Hippocampal formation (tissue), 2 donors: ENCODE measurements around the gene PKMYT1.
A peak's percentile ranks its signal among the peaks of the same experiment; 100 is the strongest.

ENCODE experiments used
- DNase-seq, 2 donors: peaks; one replicate each; lab custom pipeline; 2025; lab: John Stamatoyannopoulos, UW

PKMYT1 gene

DNA sequence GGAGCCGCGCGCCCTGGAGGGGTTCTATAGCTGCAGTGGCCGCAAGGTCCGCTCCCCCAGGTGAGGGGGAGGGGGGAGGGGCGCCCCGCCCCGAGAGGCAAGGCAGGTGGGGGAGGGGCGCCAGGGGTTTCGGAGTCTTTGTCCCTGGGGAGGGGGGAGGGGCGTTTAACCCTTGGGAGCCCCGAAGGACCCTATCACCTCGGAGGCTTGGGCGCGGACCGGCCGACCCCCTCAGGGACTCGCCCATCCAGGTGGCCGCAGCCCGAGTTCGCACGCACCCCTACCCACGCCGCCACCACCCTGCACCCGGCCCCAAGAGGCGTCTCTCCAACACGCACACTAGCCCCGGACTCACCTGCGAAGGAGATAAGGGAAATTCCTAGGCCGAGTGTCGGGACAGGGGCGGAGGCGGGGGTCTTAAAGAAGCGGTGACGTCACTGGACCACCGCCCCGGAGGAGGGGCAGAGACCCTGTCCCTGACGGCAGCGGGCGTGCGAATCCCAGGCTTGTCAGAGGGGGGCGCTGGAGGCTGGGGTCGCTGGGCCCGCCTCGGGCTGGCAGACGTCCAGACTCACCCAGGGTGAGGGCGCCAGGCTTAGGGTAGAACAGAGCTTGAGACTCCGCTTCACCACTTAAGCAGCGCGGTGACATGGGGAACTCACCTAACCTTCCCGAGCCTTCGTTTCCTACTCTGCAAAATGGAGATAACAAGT is 37.7 kb upstream of the PKMYT1 start, which contains the start of gene CLDN6:
CLDN6 (minus strand) TSS at position 390 of the 713 bp plus-strand sequence. CDS start 2,162 bp downstream, outside the sequence.
- DNase-seq, result no peak

DNA sequence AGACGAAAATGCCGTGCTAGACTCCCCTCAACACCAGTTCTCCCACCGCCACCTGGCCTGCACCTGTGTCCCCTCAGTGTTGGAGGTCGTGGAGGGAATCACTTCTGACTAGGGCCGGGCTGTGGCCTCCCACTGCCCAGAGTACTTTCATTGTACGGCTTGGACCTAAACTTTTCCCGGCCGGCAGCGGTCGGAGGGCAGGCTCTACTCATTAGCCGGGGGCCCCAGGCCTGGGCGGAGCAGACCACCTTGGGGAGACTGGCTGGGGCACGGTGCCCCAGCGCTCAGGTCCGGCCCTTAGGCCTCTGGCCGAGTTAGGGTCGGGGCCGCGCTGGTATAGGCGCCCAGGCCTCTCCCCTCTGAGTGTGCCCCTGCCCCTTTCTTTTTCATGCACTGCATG is 37.1 kb upstream of the PKMYT1 start:
- no peak for DNase-seq

DNA sequence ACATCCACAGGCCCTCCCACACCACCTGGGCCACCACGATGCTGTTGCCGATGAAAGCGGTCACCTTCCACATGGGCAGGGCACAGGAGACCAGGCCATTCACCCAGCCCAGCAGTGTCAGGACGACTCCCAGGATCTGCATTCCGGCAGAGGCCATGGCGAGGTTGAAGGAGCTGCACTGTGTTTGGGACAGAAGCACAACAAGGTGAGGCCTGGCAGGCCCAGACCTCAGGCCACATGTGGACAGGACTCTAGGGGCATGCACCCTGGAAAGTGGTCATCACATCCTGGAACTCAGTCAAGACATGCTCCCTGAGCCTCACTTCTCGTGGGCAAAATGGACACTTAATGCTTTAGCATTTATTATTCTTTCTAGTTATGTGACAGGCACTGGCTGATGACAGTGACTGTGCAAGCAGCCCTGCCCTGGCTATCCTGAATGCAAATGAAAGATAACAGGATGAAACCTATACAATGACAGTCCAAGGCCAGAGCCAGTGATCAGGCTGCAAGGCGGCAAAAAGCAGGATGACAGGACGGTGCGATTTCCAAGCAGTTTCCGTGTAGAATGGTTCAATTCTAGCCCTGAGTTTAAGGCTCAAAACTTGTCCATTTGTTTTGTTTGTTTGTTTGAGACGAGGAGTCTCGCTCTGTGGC is 35.7 kb upstream of the PKMYT1 start:
- no peak for DNase-seq

DNA sequence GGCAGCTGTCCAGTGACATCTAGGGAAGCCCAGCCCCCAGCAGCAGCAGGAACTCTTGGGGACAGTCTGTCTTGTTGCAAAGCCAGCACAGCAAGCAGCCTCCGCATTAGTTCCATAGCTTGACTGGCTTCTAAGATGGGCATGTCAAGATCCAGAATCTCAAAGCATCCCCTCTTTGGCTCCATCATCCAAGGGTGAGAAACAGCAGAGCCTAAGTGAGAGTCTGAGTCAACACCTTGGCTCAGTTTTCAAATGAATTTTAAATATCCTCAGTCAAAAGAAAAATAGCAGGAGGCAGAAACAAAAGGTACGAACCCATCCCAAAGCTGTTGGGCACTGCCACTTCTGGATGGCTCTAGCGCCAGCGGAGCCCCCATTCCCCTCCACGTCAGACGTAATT is 34.7 kb upstream of the PKMYT1 start:
- DNase-seq, result no peak

DNA sequence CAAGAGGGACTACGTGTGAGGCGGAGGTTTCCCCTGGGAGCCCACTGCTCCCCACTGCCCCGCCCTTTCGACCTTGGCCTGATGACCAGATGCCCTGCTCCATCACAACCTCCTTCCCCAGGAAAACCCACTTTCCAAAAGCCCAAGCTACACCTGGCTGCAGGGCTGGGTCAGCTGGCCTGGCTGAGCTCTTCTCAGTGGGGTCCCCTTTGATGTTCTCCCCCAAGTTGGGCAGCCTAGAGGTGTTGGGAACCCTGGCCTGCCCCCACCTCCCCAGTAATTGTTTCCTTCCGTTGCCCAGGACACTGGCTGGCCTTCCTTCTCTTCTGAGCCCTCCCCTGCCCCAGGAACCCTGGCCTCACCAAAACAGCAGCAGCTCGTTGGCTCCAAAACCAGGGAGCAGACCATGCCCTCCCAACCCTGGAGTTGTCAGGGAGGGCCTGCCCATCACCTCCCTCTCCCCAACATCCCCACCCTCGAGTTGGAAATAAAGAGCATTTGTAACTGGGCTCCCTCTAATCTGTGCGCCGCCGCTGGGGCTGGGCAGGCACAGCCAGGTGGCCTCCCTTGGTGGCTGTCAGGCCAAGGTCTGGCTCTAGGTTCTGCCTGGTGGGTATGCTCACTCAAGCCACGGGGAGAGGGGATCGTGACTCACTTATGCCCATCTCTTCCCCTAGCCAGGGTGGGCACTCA is 33.9 kb upstream of the PKMYT1 start:
- DNase-seq, result no peak

DNA sequence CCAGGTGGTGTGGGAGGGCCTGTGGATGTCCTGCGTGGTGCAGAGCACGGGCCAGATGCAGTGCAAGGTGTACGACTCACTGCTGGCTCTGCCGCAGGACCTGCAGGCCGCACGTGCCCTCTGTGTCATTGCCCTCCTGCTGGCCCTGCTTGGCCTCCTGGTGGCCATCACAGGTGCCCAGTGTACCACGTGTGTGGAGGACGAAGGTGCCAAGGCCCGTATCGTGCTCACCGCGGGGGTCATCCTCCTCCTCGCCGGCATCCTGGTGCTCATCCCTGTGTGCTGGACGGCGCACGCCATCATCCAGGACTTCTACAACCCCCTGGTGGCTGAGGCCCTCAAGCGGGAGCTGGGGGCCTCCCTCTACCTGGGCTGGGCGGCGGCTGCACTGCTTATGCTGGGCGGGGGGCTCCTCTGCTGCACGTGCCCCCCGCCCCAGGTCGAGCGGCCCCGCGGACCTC is 33.3 kb upstream of the PKMYT1 start:
- no peak for DNase-seq

DNA sequence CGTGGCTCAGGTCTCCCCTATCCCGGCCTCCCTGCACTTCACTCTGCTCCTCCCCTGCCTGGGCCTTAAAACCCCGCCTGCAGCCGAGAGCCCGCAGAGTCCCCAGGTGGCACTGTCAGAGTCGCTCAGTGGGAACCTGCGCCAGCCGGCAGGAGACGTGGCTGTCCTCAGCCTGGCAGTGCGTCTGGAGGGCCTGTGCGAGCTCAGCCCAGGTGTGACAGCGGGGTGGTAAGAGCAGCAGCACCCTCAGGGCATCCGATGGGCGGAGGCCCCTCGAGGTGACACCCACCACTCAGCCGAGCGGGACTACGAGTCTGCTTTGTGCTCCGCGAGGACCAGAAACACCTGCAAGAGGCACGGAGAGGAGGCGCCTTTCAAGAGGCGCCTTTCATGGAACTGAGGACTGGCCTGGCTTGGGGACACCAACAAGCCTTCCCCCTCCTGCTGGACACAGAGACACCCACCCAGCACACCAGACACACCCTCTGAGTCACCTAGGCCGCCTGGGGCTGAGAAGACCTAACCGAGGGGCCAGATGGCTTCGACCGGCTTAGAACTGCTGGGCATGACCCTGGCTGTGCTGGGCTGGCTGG is 32.7 kb upstream of the PKMYT1 start, which contains the start of gene CLDN9:
CLDN9 (plus strand) TSS at position 96 of the 593 bp plus-strand sequence; CDS start at position 536, 440 bp downstream.
- DNase-seq, result no peak

DNA sequence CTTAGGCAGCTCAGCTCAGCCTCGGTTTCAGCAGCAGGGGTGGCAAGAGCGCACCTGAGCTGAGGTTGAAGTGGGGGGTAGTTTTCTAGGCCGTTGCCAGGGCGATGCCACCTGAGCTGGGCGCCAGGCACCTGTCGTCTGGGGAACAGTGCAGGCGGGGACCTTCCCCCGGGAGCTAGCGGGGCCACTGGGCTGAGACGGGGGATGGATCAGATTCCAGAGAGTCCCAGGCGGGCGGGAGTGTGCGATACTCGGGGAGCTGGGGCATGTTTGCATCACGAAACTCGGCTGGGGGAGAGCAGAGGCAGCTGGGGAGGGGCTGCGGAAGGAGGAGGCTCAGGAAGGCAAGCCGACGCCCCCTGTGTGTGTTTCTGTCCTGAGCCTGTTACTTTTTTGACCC is 32.0 kb upstream of the PKMYT1 start:
- no peak for DNase-seq

DNA sequence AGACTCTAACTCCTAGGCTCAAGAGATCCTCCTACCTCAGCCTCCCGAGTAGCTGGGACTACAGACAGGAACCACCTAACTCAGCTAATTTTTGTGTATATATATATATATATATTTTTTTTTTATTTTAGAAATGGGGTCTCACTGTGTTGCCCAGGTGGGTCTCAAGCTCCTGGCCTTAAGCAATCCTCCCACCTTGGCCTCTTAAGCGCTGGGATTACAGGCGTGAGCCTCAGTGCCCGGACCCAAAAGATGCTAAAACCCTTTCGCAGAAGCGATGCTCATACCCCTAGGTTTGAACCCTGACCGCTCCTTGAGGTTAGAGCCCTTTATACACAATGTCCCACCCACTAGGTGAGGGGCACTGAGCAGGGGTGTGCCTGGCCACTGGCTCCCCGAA is 30.3 kb upstream of the PKMYT1 start:
- DNase-seq, result no peak

DNA sequence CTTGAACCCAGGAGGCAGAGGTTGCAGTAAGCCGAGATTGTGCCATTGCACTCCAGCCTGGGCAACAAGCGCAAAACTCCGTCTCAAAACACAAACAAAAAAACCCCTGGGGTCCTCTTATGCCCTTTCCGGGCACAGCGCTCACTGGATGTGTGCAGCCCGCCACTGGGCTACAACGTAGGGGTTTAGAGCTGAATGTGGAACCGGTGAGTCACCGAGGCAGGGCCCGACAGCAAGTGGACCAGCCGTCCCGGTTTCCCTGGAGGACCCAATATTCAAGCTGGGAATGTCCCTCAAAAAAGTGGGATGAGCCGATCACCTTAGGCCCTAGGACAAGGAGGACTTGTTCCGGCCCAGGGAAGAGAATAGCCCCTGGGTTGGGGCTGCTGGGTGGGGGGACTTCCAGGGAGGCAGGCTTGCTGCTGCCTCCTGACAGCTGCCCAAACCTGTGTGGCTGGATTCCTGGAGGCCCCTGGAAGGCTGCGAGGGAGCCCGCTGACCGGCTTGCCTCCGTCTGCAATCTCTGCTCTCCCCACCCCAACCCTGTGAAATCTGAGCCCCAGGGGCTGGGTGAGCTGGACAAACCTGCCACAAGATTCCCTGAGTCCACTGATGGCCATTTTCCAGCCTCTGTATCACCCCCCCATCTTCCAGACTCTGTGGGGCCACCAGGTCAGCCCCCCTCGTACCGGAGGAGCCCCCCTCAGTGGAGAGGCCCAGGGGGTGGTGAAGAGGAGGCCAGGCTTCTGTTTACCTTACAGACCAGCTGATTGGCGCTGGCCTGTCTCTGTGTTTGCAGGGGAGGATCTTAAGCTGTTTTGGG is 29.5 kb upstream of the PKMYT1 start:
- DNase-seq, result no peak

DNA sequence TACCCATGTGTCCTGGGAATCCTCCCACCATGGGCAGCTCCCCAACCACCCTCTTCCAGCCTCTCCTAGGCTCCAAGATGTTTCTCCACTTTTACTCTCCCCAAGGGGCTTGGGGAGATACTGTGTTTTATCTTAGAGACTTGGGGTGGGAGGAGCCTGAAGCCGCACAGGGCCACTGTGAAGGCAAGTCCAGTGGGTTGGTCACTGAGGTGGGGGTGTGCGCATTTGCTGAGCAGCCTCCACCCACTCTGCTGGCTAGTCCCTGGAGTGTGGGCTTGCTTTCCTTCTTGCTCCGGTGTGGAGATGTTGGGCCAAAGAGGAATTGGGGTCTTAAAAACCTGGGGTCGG is 28.4 kb upstream of the PKMYT1 start:
- no peak for DNase-seq

DNA sequence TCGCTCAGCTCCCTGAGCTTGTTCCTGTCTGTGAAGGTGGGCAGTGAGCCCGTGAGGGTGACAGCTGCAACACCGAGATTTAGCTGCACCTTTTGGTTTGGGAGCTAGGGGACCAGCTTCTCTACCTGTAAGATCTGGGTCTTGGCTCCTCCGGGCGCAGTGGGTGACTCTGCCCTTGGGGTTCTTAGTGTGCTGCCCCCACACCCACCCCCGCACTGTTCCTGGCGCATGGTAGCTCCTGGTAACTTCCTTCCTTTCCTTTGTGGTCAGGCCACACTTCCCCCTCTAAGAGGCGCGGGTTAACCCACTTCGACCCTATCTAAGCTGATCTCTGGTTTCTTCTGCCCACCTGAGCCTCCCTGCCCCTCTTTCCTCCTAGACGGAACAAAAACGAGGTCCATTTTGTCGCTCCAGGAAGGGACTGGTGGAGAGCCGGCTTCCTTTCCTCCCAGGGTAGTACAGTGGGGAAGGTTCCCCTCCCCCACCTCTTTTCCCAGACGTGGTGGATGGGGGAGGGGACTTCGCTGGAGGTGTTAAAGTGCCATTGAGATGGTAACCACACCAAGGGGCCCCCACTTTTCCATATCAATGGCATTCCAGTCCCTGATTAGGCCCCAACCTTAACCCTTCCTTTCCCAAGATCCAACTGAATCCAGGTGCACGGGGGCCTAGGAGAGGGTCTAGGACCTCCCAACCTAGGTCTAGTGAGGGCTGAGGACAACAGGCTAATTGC is 27.9 kb upstream of the PKMYT1 start:
- no peak for DNase-seq

DNA sequence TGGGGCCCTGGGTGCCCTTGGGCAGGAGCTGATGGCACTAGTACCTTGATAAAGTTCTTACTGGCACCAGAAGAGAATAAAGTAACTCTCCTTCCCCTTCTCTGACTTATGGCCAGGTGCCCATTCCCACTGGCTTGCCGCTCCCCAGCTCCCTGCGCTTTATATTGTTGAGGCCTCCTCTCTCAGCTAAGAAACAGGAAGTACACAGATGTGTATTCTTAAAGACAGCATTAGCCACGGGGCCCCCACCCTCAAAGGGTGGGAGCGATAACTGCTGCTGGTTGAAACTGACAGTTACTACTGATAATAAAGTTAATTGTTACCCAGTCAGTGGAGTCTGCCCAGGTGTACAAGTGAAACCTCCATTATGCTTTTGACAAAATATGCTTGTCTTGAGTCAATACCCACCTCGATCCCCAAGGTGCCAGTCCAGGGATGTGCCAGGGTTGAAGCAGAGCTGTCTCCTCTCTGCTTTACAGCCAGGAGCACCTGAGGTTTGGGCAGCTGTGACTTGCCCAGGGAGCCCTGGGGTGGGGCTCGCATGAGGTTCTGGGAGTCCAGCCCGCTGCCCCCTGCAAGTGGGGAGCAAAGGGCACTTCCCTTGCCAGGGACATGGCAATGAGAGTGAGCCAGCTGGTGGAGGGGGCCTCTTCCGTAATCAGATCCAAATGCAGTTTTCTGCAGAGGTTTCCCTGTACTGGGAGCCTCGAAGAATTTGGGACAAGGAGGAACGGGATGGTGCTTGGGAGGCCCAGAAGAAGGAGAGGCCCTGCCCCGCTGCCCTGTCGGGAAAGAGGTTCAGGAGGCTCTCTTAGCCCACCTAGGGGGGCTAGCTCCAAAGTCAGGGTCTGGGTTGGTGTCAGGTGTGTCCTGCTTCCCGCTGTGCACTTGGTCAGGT is 27.1 kb upstream of the PKMYT1 start:
- no peak for DNase-seq

DNA sequence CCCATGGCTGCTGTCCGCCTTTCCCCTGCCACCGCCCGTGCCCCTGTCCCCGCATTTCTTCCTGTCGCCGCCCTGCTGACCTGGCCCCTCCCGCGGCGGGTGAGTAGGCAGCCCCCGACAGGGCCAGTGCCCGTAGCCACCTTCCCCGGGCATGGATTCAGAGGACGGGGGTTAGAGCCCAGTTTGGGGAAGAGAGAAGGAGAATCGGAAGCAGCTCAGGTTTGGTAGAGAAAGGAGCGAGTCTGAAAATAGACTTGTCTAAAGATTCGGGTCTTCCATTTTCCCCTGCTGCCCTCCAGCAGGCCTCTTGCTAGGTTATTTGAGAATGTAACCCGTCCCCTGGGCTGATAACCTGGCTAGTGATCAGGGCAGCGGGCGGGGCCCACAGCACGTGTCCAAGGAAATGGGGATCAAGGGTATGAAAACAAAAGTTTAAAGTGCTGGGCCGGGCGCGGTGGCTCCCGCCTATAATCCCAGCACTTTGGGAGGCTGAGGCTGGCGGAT is 24.6 kb upstream of the PKMYT1 start:
- DNase-seq, result no peak

DNA sequence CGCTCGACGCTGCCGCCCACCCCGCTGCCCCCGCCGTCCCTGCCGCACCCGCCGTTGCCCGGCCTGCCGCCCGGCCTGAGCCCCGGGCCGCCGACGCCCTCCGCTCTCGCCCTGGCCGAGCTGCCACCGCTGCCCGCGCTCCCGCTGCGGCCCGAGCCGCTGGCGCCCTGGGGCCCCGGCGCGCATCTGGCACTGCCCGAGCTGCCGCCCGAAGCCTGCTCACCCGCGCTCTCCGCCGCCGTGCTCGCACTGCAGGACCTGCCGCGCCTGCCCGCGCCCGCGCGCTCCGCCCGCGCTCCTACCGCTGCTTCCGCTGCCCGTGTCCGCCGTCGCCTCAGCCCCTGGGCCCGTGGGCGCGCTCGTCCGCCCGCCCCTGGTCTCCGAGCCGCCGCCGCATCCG is 24.1 kb upstream of the PKMYT1 start:
- DNase-seq, result no peak

DNA sequence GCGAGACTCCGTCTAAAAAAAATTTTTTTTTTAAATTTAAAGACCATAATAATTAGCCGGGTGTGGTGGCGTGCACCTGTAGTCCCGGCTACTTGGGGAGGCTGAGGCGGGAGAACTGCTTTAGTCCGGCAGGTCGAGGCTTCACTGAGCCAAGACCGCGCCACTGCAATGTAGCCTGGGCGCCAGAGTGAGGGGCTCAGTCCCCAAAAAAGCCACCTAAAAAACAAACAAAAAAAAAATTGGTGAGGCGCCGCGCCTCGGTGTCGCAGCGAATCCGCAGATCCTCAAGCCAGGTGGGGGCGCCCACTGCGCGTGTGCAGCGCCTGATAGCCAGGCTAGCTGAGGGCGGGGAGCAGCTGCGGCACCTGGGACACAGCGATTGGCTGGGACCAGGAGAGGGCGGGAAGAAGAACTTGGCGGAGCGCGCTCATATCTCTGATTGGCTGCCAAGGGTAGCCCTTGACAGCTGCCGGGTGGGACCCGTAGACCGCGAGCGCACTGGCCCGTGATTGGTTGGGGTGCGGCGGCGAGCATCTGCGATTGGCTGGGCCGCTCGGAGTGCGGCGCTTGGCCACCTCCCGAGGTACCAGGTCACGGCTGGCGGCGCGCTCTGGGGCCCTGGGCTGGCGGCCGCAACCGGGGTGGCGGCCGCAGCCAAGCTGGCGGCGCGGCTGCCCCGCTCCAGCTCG is 23.5 kb upstream of the PKMYT1 start:
- peak; percentile 98 to 99 for DNase-seq

DNA sequence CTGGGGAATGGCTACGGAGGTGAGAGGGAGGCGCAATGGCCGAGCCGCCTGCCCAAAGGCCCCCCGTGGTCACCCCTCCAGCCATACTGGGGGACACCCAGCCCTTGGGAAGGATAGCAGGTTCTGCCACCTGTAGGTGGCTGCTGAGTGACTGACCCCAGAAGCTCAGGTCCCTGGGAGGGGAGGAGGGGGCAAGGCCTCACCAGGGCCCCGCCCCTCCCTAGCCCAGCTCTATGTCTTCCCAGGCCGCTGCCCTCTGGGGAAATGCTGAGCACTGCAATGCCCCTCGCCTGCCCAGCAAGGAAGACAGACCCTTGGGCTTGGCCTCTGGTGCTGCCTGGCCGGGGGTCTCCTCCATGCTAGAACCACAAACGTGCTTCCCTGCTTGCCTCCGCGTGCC is 21.1 kb upstream of the PKMYT1 start:
- DNase-seq, result no peak

DNA sequence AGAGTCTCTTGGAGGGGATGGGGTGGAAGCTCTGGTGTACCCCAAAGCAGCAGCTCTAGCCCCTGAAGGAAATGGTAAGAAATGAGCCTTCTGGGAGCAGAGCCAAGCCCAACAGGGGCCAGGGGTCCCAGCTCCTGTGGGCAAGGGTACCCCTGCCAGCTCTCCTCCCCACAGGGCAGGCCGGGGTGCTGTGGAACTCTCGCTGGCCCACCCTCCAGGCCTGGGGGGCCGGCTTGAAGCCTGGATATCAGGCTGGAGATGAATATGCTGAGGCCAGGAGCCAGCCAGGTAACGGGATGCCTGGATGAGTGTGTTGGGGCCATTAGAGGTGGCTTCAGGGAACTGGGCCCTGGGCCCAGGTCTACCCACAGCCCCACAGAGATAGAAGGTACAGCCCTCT is 20.3 kb upstream of the PKMYT1 start:
- no peak for DNase-seq

DNA sequence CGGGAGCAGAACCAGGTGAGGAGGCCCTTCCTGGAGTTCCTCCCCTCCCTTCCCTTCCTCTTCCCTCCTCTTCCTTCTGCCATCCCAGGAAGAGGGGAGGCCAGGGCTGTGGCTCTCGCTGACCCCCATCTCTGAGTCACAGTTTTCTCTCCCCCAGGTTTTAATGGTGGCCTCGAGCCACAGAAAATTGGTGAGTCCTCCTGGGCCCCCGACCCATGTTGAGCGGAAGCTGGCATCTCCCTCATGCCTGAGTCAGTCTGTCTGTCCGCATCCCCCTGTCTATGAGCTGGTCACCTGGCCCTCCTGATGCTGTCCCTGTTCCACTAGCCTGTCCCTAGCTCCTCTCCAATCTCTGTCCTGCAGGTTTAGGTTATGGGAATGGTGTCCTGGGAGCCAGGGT is 19.7 kb upstream of the PKMYT1 start:
- DNase-seq, result no peak
